AG20443 (cell line): ENCODE results near the gene SCML2.
"Not testable (repeated sequence)": the region's sequence is repeated elsewhere in the genome, so short reads cannot be mapped to it uniquely, and the experiment has no call there.

ENCODE experiments used
- DNase-seq: peaks from one replicate; pipeline ENCODE4 v3.0.0; 2012; ENCODE audit warnings: low spot score, mixed read lengths

The SCML2 gene

DNA sequence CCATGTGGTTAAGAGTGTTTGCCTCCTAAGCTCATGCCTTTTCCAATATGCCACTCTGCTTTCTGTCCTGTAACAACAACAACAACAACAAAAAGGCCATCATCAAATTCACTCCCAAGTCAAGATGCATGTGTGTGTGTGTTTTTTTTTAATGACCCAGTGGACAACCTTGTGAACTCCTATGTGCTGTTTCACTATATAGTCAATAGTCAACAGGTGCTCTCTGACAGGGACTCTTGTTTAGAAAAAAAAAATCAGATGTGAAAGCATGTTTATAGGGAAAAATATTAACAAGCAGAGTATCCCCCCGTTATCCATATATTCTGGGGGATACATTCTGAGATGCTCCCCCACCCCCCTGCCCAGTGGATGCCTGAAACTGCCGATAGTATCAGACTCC lies 83.2 kb downstream of the SCML2 start:
- DNase-seq = no peak

DNA sequence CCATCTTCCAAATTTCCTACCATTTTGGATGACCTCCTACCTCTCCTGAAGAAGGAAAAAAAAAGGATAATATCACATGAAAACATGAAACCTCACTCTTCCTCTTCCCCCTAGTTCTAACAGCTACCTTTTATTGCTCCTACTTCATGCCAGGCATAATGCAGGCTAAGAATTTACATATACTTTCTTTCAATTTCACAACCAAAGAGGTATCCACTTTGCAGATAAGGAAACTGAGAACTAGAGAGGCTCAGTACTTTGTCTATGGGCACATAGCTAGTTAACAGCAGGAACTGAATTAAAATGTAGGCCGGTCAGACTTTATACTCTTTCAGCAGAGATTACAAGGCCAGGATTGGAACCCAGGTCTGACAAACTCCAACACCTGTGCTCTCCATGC lies 99.4 kb downstream of the SCML2 start:
- no peak for DNase-seq

DNA sequence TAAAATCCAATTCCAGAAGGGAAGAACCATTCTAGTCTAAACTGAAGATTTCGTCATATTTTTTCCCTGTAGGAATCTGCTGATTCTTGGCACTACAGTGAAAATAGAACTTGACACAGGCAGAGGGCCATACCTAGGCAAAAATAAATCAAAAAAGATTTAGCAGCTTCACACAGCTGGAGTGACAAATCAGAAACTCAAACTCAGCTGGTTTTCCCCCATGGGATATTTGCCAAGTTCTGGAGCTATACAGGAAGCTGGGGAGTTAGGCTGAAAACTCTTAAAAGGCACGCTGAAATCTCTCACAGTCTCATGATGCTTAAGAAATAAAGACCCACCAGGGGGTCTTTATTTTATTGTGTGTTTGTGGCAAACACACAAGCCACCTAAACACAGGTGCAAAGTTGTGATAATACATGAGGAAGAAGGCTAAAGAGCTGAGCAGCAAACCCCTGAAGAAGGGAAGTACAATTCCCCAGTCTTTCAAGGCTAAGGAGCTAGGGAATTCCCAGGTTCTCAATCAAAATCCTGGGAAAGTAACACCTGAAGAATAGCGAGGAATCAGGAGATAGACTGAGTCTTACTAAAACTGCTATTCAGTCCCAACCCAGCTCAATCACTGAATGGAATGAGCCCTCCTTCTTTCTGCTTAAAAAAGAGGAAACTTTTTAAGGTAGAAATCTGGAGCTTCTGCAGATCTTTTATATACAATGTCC lies 101.7 kb downstream of the SCML2 start:
- no peak for DNase-seq

DNA sequence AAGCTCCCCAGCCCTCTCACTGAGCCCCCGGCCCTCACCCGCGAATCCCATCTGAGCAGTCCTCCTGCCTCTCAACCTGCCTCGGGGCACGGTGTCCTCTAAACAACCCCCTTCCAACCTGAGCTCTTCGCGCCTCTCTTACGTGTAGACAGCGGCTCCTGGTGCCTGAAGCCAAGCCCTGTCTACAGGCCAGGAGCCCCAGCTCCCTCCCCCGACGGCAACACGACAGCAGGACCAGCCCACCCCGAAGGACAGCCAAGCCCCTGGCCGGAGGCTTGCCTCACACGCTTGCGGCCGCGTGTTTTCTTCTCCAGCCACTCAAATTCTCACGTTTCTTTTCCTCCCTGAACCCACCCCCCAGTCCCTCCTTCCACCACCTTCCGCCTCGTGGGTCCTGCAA lies 124.8 kb downstream of the SCML2 start:
- not testable (repeated sequence) for DNase-seq

DNA sequence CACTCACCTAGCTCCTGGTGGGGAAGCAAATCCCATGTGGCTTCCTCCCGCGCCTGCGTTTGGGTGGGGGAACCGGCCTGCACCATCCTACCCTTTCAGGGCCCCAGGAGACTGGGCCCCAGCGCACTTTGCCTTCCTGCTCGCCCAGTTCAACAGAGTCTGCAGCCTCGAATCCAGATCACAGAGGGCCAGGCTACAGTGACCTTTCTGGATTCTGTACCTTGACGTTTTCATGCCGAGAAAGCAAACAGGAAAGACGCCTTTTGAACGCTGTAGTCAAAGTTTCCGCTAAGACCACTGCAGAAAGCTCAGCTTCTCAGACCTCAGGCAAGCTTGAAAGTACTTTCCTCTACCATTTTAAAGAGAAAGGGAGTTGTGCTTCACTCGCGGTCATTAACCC lies 126.4 kb downstream of the SCML2 start:
- DNase-seq = no peak

DNA sequence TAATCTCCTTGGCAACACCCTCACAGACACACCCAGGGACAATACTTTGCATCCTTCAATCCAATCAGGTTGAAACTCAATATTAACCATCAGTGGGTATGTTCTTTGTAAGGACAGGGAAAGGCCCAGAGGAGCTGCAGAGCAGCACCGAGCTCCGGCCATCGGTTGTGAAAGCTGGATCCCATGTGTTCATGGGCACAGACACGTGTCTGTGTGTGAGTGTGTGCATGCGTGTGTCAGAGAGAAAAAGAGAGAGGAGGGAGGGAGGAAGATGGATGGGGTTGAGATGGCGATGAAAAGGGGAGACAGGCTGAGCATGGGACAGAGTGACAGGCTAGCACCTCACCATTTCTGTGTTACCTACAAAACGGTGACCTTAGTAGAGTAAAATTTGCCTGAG lies 127.0 kb downstream of the SCML2 start:
- DNase-seq = no peak

DNA sequence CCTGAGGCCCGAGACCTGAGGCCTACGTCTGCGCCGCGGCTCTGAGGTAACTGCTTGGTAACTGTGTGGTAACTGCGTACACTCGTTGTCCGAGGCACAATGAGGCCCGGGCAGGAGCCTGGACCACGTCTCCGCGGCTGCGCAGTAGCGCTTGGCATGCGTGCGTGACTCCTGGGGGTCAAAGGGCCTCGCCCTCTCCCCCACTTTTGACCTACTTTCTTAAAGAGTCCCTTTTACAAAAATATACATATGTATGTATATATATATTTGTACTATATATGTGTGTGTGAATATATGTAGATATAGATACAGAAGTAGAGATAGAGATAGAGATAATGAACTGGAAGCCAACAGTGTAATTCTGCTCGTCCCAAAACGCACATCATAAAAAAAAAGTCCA lies 133.7 kb downstream of the SCML2 start, which contains the start of gene BEND2:
Gene BEND2, minus strand, starts transcription at position 101 of the 400 bp plus-strand sequence. CDS start 136 bp downstream, outside the sequence.
- no peak for DNase-seq

DNA sequence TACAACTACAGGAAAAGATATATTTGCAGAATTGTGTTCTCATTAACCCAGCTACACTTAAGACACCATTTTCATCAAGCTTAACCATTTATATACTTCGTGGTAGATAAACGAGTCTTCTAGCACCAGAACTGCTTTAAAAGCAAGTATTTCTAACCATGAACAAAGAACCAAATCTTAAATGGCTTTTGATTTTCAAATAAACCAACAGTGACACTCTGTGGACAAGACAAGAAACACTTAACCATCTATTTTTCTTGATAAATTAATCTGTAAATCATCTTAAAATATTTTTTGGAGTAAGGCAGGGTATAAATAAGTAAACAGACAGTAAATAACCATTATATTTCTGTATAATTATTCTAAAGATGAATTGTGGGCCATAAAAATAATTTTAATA lies 144.0 kb downstream of the SCML2 start:
- DNase-seq = no peak

DNA sequence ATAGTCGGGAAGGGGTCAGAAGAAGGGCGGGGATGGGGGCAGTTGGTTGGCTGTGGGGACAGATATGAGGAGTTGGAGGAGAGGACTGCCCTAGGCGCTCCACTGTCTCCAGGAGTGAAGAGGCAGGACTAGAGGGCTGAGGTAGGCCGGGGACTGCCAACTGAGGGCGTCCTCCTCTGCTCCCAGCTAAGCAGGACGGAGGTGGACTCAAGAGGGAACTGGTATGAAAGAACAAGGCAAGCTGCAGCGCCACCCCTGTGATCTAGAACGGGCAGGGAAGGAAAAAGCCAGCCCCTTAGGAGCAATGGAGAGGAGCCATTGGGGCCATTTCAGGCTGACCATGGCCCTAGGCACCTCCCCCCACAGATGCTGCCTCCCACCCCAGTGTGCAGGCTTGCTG lies 147.8 kb downstream of the SCML2 start:
- DNase-seq = no peak

DNA sequence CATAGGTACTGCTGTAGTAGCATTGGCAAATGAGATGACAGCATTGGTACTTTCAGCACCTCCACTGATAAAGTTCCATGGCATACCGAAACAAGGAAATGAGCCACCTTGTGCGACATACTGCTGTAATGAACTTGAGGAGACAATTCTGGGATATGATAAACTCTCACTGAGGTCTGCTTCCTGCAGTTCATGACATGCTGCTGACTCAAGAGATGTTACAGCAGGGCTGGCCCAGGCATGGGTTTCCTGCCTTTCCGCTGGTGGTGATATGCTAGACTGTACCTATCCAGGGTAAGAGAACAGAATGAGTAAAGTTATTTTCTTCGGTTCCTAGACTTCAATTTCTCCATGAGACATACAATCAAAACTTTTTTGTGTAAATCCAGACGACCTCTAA lies 150.9 kb downstream of the SCML2 start:
- DNase-seq = no peak

DNA sequence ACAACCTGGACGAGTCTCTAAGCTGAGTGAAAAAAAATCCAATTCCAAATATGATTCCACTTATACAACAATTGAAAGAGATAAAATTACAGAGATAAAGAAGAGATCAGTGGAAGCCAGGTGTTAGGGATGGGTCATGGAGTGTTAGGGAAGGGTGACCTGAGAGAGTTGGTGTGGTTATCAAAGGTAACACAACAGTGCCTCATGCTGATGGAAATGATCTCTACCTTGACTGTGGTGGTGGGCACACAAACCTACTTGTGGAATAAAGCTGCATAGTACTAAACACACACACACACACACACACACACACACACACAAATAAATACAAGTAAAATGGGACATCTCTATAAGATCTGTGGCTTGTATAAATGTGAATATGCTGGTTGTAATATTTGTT lies 159.8 kb downstream of the SCML2 start:
- no peak for DNase-seq
